ENCODE data around the gene KIF20A. TPM values are rescaled to one million over a fixed set of nuclear protein-coding genes. Genes with fewer than 3 reads are reported as not detected.

KIF20A gene
- polyA plus RNA-seq, 2 of the 4 experiments (the other 2 are of a cell fraction) = 37.4 to 45.0 TPM

- ChIA-PET CTCF (interaction anchor here (0.9 to 2.5 kb wide), 2 partner anchors 47 to 52 kb away, joined by 3 to 5 read pairs; no protein-coding TSS in a partner anchor), POLR2A (interaction anchor here (1.5 kb wide), 1 partner anchor 108 kb away, joined by 5 read pairs; the partner anchor contains the start of gene FAM53C)
- TF ChIP-seq ZFP36 (IDR thresholded peaks at IDR 0.05; ENCODE audit: borderline replicate concordance, partially characterized antibody) (no peak), CBX2 (IDR thresholded peaks at IDR 0.05; ENCODE audit: borderline replicate concordance, low read depth) (no peak), CBX8 (IDR thresholded peaks at IDR 0.05) (no peak), POLR2AphosphoS2 (conservative IDR thresholded peaks at IDR 0.05; ENCODE audit: low read length) (no peak), EP300 (IDR thresholded peaks at IDR 0.05) (no peak), ESRRA (IDR thresholded peaks at IDR 0.05; ENCODE audit: borderline replicate concordance, low read length) (no peak), NPAS2 (CRISPR knock-in tag; IDR thresholded peaks at IDR 0.05; ENCODE audit: borderline replicate concordance) (no peak), PHF8 (IDR thresholded peaks at IDR 0.05; ENCODE audit: borderline replicate concordance, low read depth) (no peak), JUN (IDR thresholded peaks at IDR 0.05) (no peak), GATA3 (IDR thresholded peaks at IDR 0.05; ENCODE audit: borderline replicate concordance) (no peak), KDM5A (IDR thresholded peaks at IDR 0.05) (no peak), RARB (CRISPR knock-in tag; IDR thresholded peaks at IDR 0.05) (no peak), POLR2A (IDR thresholded peaks at IDR 0.05; ENCODE audit: low read length) (no peak), HOXB13 (CRISPR knock-in tag; IDR thresholded peaks at IDR 0.05; ENCODE audit: low read depth) (no peak), HES2 (IDR thresholded peaks at IDR 0.05) (no peak)
- Histone ChIP-seq H3K4me3 (no peak overlapping the region), H3K27ac (peak overlapping the region in 1 of 2 experiments; percentile 59; a peak in 4 of 6 replicates), H3K9me3 (peaks cover 20% of the 10 kb centered on the region), H3K4me2 (peak overlapping the region; percentile 52), H3K4me1 (peaks cover 16% of the 10 kb centered on the region)
- ATAC-seq (peak; percentile 66 to 69), FAIRE-seq (no peak), DNase-seq (ENCODE audit: low read depth in 1 of 2, low spot score in 1 of 2) (peak in 1 of 2 experiments; percentile 33)
Observed at GRCh38 chr5:138230261-138230660, 51.3 kb downstream of the KIF20A start.

- POLR2A ChIA-PET = interaction anchor here (0.5 to 2.0 kb wide), 3 partner anchors 17 to 25 kb away, joined by 3 to 7 read pairs (median 3); partner anchors contain the start of gene CDC23
- no peak for TF ChIP-seq RNF2 (IDR thresholded peaks at IDR 0.05; ENCODE audit: borderline replicate concordance, low read depth)
- TF ChIP-seq TFCP2L1 (CRISPR knock-in tag; IDR thresholded peaks at IDR 0.05) = no peak
- no peak for TF ChIP-seq POLR2A (IDR thresholded peaks at IDR 0.05; ENCODE audit: low read length)
- no peak for TF ChIP-seq HOXB13 (CRISPR knock-in tag; IDR thresholded peaks at IDR 0.05; ENCODE audit: low read depth)
- TF ChIP-seq, protein P1, sequence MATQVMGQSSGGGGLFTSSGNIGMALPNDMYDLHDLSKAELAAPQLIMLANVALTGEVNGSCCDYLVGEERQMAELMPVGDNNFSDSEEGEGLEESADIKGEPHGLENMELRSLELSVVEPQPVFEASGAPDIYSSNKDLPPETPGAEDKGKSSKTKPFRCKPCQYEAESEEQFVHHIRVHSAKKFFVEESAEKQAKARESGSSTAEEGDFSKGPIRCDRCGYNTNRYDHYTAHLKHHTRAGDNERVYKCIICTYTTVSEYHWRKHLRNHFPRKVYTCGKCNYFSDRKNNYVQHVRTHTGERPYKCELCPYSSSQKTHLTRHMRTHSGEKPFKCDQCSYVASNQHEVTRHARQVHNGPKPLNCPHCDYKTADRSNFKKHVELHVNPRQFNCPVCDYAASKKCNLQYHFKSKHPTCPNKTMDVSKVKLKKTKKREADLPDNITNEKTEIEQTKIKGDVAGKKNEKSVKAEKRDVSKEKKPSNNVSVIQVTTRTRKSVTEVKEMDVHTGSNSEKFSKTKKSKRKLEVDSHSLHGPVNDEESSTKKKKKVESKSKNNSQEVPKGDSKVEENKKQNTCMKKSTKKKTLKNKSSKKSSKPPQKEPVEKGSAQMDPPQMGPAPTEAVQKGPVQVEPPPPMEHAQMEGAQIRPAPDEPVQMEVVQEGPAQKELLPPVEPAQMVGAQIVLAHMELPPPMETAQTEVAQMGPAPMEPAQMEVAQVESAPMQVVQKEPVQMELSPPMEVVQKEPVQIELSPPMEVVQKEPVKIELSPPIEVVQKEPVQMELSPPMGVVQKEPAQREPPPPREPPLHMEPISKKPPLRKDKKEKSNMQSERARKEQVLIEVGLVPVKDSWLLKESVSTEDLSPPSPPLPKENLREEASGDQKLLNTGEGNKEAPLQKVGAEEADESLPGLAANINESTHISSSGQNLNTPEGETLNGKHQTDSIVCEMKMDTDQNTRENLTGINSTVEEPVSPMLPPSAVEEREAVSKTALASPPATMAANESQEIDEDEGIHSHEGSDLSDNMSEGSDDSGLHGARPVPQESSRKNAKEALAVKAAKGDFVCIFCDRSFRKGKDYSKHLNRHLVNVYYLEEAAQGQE (IDR thresholded peaks at IDR 0.05) = peak; percentile 13; the same call in 1 of the 2 replicates
- TF ChIP-seq FOXS1 (CRISPR knock-in tag; IDR thresholded peaks at IDR 0.05) = no peak
- TF ChIP-seq MAZ (IDR thresholded peaks at IDR 0.05; ENCODE audit: borderline replicate concordance, low read depth, low read length) = no peak
- TF ChIP-seq, protein P2, sequence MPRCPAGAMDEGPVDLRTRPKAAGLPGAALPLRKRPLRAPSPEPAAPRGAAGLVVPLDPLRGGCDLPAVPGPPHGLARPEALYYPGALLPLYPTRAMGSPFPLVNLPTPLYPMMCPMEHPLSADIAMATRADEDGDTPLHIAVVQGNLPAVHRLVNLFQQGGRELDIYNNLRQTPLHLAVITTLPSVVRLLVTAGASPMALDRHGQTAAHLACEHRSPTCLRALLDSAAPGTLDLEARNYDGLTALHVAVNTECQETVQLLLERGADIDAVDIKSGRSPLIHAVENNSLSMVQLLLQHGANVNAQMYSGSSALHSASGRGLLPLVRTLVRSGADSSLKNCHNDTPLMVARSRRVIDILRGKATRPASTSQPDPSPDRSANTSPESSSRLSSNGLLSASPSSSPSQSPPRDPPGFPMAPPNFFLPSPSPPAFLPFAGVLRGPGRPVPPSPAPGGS (IDR thresholded peaks at IDR 0.05) = no peak
- no peak for TF ChIP-seq POLR2AphosphoS2 (conservative IDR thresholded peaks at IDR 0.05; ENCODE audit: low read length)
- TF ChIP-seq MAFK (IDR thresholded peaks at IDR 0.05; ENCODE audit: partially characterized antibody) = no peak
- TF ChIP-seq CEBPB (IDR thresholded peaks at IDR 0.05) = no peak
- no peak for TF ChIP-seq GATA3 (IDR thresholded peaks at IDR 0.05; ENCODE audit: borderline replicate concordance)
- TF ChIP-seq ZFP36 (IDR thresholded peaks at IDR 0.05; ENCODE audit: borderline replicate concordance, partially characterized antibody) = no peak
- no peak for TF ChIP-seq CTCF (IDR thresholded peaks at IDR 0.05)
- TF ChIP-seq NFE2L2 (conservative IDR thresholded peaks at IDR 0.05; ENCODE audit: low read length) = no peak
- TF ChIP-seq EP300 (IDR thresholded peaks at IDR 0.05) = peak in 1 of 2 experiments; percentile 47; a peak in 1 of 5 replicates
- ATAC-seq (peak; percentile 81), FAIRE-seq (no peak), DNase-seq (ENCODE audit: low read depth in 1 of 2, low spot score in 1 of 2) (peak in 1 of 2 experiments; percentile 57)
- Histone ChIP-seq H3K9me3 (peaks cover 12% of the 10 kb centered on the region), H3K4me1 (peaks cover 16% of the 10 kb centered on the region), H3K27ac (peak overlapping the region; percentile 29 to 71; a peak in 5 of 6 replicates), H3K4me3 (no peak overlapping the region), H3K4me2 (peak overlapping the region; percentile 52)
- 44% methylated on average over 7 of the region's 7 CpGs for WGBS (ENCODE audit: missing lambda C conversion rate)
- CTCF ChIA-PET = interaction anchor here (0.8 to 3.2 kb wide), 7 partner anchors 8 to 232 kb away, joined by 3 to 18 read pairs (median 4); no protein-coding TSS in a partner anchor
Observed at GRCh38 chr5:138230981-138231589, 52.2 kb downstream of the KIF20A start.
